PC-3 (cell line): ENCODE measurements around the gene AFG1L.

ENCODE experiments used
- EZH2phosphoT487 ChIP-seq: fragments of 300-600 bp; sonication (generic); IDR thresholded peaks from 2 replicates; pipeline ENCODE4 v1.6.1; 2018; ENCODE audit warnings: mild to moderate bottlenecking, antibody characterized with exemption, low read length, borderline replicate concordance
- TF ChIP-seq, protein P1 (sequence below): fragments of 300-600 bp; sonication (generic); conservative IDR thresholded peaks from 2 replicates; pipeline ENCODE4 v1.5.1; 2017; ENCODE audit warnings: antibody characterized with exemption, low read depth, mild to moderate bottlenecking, low read length

DNA sequence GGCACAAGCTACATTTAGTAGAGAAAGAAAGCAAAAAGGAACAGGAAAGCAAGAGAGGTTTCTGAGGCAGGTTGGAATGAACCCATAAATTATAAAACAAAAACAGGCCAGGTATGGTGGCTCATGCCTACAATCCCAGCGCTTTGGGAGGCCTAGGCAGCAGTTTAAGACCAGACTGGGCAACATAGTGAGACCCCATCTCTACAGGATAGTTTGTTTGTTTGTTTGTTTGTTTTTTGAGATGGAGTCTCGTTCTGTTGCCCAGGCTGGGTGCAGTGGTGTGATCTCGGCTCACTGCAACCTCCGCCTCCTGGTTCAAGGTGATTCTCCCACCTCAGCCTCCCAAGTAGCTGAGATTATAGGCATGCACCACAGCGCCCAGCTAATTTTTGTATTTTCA lies 49.0 kb downstream of the AFG1L start:
- TF ChIP-seq, protein P1, sequence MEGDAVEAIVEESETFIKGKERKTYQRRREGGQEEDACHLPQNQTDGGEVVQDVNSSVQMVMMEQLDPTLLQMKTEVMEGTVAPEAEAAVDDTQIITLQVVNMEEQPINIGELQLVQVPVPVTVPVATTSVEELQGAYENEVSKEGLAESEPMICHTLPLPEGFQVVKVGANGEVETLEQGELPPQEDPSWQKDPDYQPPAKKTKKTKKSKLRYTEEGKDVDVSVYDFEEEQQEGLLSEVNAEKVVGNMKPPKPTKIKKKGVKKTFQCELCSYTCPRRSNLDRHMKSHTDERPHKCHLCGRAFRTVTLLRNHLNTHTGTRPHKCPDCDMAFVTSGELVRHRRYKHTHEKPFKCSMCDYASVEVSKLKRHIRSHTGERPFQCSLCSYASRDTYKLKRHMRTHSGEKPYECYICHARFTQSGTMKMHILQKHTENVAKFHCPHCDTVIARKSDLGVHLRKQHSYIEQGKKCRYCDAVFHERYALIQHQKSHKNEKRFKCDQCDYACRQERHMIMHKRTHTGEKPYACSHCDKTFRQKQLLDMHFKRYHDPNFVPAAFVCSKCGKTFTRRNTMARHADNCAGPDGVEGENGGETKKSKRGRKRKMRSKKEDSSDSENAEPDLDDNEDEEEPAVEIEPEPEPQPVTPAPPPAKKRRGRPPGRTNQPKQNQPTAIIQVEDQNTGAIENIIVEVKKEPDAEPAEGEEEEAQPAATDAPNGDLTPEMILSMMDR, result no peak
- TF ChIP-seq EZH2phosphoT487, result no peak
